Prostate gland (tissue), 2 donors: ENCODE results near the gene SH2B3. TPM values are rescaled to one million over a fixed set of nuclear protein-coding genes. Genes with fewer than 3 reads are reported as not detected.

Experiments used
- DNase-seq: peaks from one replicate; pipeline ENCODE4 v3.0.0-alpha.2; 2019; ENCODE audit warnings: low spot score
- H3K27ac ChIP-seq, 2 donors: fragments of 200-600 bp; sonication (generic); 2 replicates each; pipeline ENCODE4 v1.5.1; 2017 to 2019
- H3K27me3 ChIP-seq: fragments of 200-600 bp; sonication (generic); replicated peaks from 2 replicates; pipeline ENCODE4 v1.5.1; 2019; ENCODE audit not compliant: insufficient read depth
- H3K36me3 ChIP-seq, 2 donors: fragments of 200-600 bp; sonication (generic); 1 replicate in 1 of 2; 2 replicates in 1 of 2; pipeline versions ENCODE4 v1.5.1 to v1.8.1; 2017 to 2019
- H3K4me1 ChIP-seq: fragments of 200-600 bp; sonication (generic); replicated peaks from 2 replicates; pipeline ENCODE4 v1.5.1; 2019
- H3K4me3 ChIP-seq, 2 donors: fragments of 200-600 bp; sonication (generic); 2 replicates each; pipeline ENCODE4 v1.5.1; 2017 to 2019
- H3K9me3 ChIP-seq: fragments of 200-600 bp; sonication (generic); 2 replicates; pipeline ENCODE4 v1.5.1; 2017
- POLR2A ChIP-seq: fragments of 450-650 bp; IDR thresholded peaks from one replicate; pipeline ENCODE4 v1.6.1; 2016; ENCODE audit warnings: antibody characterized with exemption, mild to moderate bottlenecking
- POLR2AphosphoS5 ChIP-seq: sonication (generic); formaldehyde crosslinking; IDR thresholded peaks from one replicate; pipeline ENCODE4 v1.6.1; 2017; ENCODE audit warnings: antibody characterized with exemption
- WGBS: methylation state at CpG from one replicate; pipeline ENCODE4 v1.1.5; 2018; 5-methylcytosine and 5-hydroxymethylcytosine counted together
- intact Hi-C: fragments of 100-400 bp; cut with DNase I; formaldehyde crosslinking; loops from one replicate; pipeline ENCODE4 v1.14.2; 2022
- total RNA-seq, 2 donors: library from RNA; depleted of rRNA; stranded (reverse); fragments of >200 nt; gene quantifications; one replicate each; pipeline ENCODE4 v1.1.0, GENCODE V29; 2016
- TF ChIP-seq, protein P1 (sequence below), 4 experiments: fragments of 200-600 bp in 2 of 4; fragments of 450-650 bp in 2 of 4; sonication (generic) in 2 of 4; IDR thresholded peaks; 1 replicate in 3 of 4; 2 replicates in 1 of 4; pipeline ENCODE4 v1.5.1; 2016 to 2019; ENCODE audit warnings: antibody characterized with exemption in 4 of 4, mild to moderate bottlenecking in 2 of 4, moderate library complexity in 2 of 4

Gene SH2B3
- total RNA-seq, 2 donors from 2014 or later: 13.3 to 34.8 TPM

GRCh38 chr12:111444314-111444924, 38.7 kb downstream of the SH2B3 start:
- H3K27me3 ChIP-seq: no peaks in the 10 kb centered on the region
- TF ChIP-seq POLR2AphosphoS5: no peak
- no peak for TF ChIP-seq POLR2A
- TF ChIP-seq, protein P1, sequence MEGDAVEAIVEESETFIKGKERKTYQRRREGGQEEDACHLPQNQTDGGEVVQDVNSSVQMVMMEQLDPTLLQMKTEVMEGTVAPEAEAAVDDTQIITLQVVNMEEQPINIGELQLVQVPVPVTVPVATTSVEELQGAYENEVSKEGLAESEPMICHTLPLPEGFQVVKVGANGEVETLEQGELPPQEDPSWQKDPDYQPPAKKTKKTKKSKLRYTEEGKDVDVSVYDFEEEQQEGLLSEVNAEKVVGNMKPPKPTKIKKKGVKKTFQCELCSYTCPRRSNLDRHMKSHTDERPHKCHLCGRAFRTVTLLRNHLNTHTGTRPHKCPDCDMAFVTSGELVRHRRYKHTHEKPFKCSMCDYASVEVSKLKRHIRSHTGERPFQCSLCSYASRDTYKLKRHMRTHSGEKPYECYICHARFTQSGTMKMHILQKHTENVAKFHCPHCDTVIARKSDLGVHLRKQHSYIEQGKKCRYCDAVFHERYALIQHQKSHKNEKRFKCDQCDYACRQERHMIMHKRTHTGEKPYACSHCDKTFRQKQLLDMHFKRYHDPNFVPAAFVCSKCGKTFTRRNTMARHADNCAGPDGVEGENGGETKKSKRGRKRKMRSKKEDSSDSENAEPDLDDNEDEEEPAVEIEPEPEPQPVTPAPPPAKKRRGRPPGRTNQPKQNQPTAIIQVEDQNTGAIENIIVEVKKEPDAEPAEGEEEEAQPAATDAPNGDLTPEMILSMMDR (IDR thresholded peaks at IDR 0.05): no peak
- H3K4me1 ChIP-seq: peaks cover 5% of the 10 kb centered on the region
- H3K36me3 ChIP-seq: peaks cover 0 to 10% of the 10 kb centered on the region in 2 donors
- intact Hi-C loops: no loop called here
- DNase-seq: no peak
- no peak overlapping the region for H3K4me3 ChIP-seq
- no peak overlapping the region for H3K27ac ChIP-seq
- 90% methylated on average over 6 of the region's 8 CpGs for WGBS
- no peaks in the 10 kb centered on the region for H3K9me3 ChIP-seq

DNA sequence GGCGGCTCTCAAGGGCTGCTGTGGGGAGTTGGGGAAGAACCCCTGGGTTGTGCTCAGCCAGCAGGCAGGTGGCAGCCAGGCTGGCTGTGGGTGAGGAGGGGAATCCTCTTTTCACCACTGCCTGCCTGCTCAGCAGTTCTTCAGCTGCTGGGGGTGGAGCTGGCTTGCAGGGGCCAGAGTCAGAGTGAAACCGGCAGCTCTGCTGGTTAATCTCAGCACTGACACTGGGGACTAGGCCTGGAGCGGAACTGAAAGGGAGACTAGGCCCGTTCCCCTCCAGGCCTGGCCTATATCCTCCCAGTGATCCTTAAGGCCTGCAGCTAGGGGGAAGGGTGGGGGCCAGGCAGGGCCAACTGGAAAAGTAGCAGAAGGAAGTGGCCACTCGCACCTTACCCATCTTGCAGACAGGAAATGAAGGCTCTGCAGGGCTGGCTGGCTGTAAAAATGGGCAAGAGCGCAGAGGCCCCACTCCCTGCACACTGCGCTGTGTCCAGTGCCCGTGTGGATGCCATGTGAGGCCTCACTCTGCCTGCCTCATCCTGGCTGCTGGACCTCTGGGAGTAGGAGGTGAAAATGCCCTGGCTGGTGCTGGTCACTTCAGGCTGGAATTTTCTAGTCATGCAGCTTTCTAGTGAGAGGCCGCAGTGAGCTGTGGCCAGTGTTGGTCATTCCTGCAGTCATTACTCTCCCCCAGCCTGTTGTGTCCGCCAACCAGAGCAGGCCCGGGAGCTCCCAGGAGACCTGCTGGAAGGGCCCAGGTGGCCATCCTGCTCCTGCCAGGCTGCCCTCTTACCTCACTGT, 39.4 kb downstream of the SH2B3 start:
- no peak for DNase-seq
- Histone ChIP-seq H3K27ac (peak overlapping the region in 1 of 2 donors; percentile 10), H3K27me3 (no peaks in the 10 kb centered on the region), H3K9me3 (no peaks in the 10 kb centered on the region), H3K4me3 (no peak overlapping the region), H3K36me3 (peaks cover under 1 to 10% of the 10 kb centered on the region in 2 donors), H3K4me1 (peaks cover 5% of the 10 kb centered on the region)
- WGBS: 79% methylated on average over 11 of the region's 11 CpGs
- no peak for TF ChIP-seq POLR2A
- TF ChIP-seq, protein P1 (IDR thresholded peaks at IDR 0.05): no peak
- no peak for TF ChIP-seq POLR2AphosphoS5
- intact Hi-C loops: no loop called here

DNA sequence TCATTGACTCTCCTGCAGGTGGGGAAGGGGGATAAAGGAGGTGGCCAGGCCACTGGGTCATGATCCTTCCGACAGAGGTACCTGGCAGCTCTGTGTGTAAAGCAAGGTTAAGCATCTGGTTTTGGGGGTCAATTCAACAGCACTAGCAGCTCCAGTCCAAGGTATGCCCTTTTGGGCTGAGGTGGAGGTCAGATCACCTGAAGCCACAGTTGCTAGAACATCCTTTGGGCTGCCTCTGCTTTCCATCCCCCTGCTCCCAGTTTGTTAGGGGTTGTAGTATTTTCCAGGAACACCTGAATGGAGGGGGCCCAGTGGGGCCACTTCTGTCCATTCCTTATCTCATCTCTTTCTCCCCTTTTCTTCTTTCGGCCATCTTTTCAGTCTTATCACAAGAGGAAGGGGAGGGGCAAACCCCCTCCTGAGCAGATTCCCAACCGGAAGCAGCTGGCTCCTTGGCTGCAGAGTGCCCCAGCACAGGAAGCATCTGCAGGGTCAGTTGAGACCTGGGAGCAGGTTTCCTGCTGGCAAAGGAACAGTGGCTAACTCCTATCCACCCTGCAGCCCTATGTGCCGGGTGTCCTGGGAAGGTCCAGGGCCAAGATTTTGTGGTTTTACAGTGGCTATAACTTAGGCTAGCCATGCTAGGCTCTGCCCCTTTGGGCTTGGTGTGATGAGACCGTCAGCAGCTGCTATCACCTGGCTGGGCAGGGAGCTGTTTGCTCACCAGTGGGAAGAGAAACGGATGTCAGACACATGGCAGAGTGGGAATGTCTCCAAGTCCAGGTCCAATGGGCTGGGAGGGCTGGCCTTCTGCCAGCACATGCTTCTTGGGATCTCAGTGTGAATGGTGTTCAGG, 40.2 kb downstream of the SH2B3 start:
- peak; percentile 40 for DNase-seq
- Histone ChIP-seq H3K4me1 (peaks cover 5% of the 10 kb centered on the region), H3K27ac (peak overlapping the region in 1 of 2 donors; percentile 10), H3K36me3 (peaks cover 6 to 10% of the 10 kb centered on the region in 2 donors), H3K27me3 (no peaks in the 10 kb centered on the region), H3K9me3 (no peaks in the 10 kb centered on the region), H3K4me3 (no peak overlapping the region)
- WGBS: 23% methylated on average over 6 of the region's 6 CpGs
- TF ChIP-seq POLR2AphosphoS5: peak; percentile 23
- TF ChIP-seq POLR2A: no peak
- intact Hi-C loops: no loop called here

GRCh38 chr12:111446631-111447570, 41.2 kb downstream of the SH2B3 start:
- Histone ChIP-seq H3K27me3 (no peaks in the 10 kb centered on the region), H3K27ac (peak overlapping the region in 1 of 2 donors; percentile 10), H3K4me1 (peaks cover 5% of the 10 kb centered on the region), H3K9me3 (no peaks in the 10 kb centered on the region), H3K4me3 (no peak overlapping the region), H3K36me3 (peaks cover 6 to 10% of the 10 kb centered on the region in 2 donors)
- 76% methylated on average over 20 of the region's 20 CpGs for WGBS
- no peak for DNase-seq
- intact Hi-C loops: no loop called here
- TF ChIP-seq POLR2A (no peak), POLR2AphosphoS5 (no peak)
- TF ChIP-seq, protein P1 (IDR thresholded peaks at IDR 0.05): no peak
